Measurements from ENCODE around the gene LBHD2.

LBHD2 gene

DNA sequence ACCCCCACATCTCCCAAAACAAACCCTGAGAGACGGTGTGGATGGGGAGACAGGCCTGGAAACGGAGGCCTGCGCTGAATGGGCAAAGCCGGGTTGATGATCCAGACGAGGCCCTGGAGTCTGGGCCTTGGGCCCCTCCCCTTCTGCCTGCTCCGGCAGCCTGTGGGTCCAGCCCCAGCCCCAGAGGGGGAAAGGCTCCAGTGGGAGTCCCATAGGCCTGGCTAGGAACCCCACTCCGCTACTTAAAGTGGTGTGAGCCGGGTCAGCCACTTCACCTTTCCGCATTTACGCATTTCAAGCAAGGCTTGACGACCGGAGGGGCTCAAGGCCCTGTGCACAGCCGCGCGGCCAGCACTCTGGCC, 38.6 kb downstream of the LBHD2 start:
- DNase-seq = no peak

DNA sequence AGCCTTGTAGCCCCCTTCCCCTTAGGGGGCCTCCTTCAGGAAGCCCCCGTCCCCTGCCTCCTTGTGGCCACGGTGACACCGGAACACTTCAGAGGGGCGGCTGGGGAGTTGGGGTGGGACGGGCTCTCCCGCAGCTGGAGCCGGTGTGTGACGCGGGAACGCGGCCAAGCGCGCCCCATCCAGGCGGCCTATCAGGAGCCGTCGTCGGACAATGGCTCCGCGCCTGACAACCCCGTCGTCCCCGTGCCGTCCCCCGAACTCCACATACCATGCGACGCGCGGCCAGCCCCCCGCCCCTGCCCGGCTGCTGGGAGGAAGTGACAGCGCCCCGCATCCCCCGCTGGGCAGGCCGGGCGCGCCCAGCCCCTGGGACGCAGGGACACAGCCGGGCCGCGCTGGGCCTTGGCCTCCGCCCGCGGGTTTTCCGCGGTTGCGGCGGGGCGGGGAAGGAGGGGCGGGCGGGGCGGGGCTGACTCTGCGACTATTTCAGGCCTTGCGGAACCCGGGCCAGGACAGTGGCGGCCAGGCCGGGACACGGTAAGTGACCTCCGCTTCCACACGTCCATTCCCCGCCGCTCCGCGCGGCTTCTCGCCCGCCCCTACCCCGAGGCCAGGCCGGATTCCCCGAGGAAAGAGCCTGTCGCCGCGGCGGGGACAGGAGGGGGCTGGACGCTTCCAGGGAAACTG, 39.1 kb downstream of the LBHD2 start, which contains the start of gene TNFAIP2:
TSS of gene TNFAIP2 (plus strand) at position 515 of the 687 bp plus-strand sequence. CDS start 2,997 bp downstream, outside the sequence.
- DNase-seq = peak; percentile 53

DNA sequence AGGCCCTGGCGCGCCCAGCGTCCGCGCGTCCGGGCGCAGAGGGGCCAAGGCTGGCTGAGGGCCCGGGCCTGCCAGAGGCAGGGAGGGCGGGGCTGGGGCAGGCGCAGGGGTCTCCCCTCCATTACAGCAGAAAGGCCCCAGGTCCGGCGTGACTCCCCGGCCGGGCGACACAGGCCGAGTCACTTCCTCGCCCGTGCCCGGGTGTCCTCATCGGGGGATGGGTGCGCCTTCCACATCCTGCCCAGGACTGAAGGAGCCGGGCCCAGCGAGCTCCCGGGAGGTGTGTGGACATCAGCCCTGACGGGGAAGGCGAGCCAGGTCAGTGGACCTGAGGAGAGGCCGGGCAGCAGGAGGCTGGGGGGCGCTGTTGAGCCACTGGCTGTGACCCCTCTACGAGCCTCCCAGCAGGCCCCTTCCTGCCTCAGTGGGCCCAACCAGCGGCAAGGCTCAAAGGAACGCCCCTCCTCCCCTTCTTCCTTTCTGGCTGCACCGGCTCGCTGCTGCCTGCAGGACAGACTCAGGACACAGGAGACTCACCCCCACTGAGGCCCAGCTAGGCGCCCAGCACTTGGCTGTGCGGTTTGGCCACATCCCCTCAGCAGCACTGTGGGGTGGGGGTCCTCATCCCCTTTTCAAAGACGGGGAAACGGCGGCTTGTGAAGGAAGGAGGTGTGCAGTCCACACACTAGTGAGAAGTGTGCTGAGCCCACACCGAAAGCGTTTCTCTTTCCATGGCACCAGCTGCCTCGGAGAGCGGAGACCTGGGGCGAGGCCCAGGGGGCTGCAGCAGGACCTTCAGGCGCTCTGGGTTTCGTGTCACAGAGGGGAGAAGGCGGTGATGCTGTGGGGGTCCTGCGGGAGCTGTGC, 39.9 kb downstream of the LBHD2 start:
- DNase-seq = peak; percentile 57

DNA sequence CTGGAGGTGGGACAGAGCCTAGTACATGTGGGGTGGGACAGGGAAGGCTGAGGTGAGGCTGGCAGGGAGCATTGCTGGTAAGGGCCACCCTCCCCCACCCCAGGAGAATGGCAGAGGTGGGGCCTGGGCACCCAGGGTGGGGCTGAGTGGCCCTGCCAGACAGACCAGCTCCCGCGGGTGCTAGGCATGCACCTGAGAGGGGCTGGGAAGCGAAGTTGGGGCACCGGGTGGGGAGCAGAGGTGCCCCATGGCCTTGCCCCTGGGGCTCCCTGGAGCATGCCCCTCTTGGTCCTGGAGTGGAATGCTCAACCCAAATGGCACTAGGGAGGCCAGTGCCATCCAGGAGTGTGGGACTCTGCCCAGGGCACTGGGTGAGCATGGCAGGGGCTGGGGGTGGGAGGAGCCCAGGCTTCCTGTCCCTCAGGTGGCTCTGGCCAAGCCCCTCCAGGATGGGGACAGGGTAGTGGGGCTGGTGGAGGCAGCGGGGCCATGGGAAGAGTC, 40.5 kb downstream of the LBHD2 start:
- DNase-seq = no peak

DNA sequence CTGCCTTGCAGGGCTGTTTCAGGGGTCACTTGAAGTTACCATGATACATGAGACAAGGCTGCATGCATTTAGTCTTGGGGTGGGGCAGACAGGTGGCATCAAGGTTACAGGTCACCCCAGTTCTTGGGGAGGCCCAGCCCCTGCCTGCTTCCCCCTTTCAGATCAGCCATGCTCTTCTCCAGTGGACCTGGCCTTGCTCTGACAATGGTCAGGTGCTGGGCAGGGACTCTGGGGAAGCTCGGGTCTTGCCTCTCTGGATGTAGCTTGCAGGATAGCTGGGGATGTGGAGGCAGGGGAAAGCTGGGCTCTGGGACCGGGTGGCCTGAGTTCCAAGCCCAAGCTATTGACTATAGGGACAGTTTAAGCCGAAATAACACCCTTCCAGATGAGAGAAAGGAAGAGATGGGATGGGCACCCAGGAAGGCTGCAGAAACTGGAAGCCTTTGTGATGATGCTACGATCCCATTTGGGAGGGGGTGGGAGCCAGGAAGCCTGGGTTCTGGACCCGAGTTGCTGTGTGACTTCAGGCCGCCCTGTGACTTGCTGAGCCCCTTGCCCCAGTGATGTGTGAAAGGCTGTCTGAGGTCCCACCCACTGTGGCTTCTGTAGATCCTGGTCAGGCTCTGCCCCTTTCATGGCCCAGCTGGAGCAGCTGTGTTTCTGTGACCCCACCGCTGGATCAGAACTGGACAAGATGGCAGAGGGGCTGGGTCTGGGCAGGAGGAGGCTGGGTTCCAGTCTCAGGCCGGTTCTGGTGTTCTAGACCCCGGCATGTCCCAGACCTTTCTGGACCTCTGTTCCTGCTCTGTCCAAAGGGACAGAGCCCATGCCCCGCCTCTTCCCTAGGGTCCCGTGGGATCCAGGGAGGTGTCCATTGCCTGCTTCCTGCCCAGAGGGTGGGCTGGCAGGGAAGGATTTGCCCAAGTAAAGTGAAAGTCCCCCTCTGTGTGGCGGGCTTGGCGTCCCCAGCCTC, 41.4 kb downstream of the LBHD2 start:
- DNase-seq = no peak

DNA sequence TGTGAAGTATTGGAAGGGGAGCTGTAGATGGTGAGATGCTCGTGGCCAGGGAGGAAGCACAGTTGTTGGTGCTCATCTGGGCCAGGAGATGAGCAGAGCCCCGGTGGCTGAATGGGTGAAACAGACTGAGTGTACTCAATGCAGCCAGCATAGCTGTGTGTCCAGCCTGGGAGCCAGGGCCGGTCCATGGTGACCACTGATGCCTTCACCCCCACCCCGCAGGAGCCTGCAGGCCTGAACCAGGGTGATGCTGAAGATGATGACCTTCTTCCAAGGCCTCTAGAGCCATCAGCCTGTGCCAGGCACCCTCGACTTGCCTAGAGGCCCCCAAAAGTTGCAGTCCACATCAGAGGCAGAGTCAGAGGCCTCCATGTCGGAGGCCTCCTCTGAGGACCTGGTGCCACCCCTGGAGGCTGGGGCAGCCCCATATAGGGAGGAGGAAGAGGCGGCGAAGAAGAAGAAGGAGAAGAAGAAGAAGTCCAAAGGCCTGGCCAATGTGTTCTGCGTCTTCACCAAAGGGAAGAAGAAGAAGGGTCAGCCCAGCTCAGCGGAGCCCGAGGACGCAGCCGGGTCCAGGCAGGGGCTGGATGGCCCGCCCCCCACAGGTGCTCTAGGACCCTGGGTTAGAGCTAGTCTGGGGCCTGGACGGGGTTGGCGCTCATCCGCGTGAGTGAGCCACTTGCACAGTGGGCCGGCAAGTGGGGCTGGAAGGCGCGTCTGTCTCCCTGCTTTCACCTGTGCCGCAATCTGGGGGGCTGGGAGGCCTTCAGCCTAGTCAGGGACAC, 42.3 kb downstream of the LBHD2 start:
- no peak for DNase-seq

DNA sequence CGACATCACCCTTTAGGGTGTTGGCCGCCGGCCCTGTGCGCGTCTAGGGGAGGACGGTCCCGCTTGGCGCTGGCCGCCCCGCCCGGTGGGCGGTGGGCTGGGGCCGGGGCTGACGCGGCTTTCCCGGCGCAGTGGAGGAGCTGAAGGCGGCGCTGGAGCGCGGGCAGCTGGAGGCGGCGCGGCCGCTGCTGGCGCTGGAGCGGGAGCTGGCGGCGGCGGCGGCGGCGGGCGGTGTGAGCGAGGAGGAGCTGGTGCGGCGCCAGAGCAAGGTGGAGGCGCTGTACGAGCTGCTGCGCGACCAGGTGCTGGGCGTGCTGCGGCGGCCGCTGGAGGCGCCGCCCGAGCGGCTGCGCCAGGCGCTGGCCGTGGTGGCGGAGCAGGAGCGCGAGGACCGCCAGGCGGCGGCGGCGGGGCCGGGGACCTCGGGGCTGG, 42.9 kb downstream of the LBHD2 start:
- no peak for DNase-seq

DNA sequence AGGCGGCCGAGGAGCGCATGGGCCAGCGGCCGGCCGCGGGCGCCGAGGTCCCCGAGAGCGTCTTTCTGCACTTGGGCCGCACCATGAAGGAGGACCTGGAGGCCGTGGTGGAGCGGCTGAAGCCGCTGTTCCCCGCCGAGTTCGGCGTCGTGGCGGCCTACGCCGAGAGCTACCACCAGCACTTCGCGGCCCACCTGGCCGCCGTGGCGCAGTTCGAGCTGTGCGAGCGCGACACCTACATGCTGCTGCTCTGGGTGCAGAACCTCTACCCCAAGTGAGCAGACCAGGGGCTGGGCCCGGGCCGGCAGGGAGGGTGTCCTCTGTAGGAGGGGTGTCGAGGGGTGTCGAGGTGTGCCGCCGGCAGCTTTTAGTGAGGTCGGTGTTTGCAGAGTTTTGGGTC, 43.3 kb downstream of the LBHD2 start:
- no peak for DNase-seq

DNA sequence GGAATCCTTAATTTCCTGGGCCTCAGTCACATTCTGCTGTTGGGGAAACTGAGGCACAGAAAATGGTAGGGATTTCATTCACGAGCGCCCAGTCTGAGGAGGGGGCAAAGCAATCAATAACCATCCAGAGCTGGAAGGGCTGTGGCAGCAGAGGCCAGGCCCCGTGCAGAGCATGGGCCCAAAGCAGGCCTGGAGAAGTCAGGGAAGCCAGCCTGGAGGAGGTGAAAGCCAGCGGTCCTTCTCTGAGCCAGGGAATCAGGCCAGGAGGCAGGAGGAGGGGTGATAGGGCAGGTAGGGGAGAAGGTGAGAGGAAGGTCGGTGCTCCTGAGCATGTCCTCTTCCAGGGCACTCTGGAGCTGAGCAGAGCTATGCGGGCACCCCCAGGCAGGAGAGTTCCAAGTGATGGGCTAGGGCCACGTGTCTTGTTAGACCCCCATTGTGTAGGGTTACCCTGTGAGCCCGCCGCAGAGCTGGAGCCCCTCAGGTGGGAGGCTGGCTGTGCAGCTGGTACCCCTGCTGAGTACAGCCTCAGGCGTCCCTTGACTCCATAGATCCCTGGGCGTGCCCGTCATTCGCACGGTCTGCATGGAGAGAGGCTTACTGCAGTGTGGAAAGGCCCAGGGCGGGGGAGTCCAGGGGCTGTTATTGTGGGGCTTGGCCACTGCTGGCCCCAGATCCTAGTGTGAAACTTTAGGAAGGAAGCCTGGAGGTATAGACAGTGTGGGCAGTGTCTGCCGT, 44.0 kb downstream of the LBHD2 start:
- no peak for DNase-seq

DNA sequence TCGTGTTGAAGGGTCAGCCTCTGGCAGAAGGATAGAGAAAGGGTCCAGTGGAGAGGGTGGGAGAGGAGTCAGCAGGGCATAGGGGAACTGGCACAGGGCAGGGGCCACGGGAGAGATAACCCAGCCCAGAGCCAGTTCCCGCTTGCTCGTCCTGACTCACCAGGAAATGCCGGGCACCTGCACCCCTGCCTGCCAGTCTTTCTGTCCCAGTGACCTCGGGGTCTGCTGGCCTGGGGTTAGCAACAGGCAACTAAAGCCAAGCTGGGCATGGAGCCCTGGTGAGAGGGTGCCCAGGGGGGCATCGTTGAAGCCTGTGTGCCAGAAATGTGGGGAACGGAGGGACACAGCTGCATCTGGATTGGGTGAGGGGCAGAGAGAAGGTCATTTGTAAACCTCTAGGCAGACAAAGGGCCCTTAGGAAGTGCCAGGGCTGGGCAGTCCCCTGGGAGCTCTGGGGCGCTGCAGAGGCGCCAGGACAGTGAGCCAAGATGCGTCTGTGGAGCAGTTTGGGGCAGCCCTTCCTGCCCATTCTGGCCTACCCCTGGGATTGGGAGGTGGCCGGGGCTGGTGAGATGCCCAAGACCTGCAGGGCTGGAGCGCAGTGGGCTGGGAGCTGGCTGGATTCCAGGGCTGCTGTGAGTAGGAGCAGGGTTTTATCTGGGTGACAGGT, 44.8 kb downstream of the LBHD2 start:
- no peak for DNase-seq

DNA sequence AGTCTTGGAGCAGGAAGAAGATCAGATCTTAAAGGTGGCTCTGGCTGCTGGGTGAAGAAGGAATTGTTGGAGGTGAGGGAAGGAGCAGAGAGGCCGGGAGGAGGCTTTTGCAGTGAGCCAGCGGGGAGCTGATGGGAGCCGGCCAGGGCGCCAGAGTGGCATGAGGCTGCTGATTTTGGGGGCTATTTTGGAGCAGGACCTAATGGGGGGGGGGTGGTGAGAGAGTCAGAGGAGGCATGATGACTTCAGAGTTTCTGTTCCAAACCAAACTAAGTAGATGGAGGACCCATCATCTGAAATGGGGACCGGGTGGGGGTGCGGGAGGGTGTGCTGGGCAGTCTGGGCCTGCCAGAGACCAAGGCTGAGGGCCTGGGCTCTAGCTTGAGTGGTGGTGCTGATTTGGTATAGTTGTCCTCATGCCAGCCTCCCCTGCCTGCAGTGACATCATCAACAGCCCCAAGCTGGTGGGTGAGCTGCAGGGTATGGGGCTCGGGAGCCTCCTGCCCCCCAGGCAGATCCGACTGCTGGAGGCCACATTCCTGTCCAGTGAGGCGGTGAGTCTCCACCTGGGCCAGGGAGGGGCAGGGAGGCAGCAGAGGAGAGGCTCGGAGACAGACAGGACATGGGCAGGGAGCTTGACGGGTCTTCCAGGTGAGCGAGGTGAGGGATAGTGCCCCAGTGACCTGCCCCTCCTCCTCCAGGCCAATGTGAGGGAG, 45.4 kb downstream of the LBHD2 start:
- DNase-seq = peak; percentile 62

DNA sequence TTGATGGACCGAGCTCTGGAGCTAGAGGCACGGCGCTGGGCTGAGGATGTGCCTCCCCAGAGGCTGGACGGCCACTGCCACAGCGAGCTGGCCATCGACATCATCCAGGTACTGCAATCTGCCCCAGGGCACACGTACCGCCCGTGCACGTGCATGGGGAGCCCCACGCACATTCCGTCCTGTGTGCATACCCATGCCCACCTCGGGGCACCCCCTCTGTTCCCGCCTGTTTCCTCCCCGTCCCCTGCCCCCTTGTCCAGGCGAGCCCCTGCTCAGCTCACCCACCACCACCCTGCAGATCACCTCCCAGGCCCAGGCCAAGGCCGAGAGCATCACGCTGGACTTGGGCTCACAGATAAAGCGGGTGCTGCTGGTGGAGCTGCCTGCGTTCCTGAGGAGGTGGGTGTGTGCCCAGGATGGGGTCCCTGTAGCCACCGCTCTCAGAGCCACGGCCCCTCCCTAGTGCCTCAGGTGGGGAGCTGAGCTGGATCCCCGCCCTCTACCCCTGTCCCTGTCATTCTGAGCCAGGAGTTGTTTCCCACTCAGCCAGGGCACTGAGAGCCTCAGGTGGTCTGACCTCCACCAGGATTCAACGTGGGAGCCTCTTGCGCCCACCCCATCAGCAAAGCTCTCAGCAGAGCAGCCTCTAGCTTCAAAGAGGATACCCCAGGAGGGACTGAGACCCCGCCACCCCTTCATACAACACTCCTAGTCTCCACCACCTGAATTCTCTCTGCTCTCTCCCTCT, 46.2 kb downstream of the LBHD2 start:
- no peak for DNase-seq

DNA sequence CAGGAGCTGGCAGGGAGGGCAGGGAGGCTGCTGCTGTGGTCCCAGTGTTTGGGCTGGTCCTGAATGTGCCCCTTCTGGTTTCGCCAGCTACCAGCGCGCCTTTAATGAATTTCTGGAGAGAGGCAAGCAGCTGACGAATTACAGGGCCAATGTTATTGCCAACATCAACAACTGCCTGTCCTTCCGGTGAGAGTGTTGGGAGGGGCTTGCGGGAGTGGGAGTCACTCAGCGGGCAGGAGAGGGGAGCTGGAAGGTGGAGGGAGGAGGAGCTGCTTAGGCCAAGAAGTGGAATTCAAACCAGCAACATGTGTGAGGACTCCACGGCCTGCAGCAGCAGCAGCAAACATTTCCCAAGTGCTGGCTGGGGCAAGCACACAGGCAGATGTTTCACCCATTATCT, 47.0 kb downstream of the LBHD2 start:
- peak; percentile 83 for DNase-seq

DNA sequence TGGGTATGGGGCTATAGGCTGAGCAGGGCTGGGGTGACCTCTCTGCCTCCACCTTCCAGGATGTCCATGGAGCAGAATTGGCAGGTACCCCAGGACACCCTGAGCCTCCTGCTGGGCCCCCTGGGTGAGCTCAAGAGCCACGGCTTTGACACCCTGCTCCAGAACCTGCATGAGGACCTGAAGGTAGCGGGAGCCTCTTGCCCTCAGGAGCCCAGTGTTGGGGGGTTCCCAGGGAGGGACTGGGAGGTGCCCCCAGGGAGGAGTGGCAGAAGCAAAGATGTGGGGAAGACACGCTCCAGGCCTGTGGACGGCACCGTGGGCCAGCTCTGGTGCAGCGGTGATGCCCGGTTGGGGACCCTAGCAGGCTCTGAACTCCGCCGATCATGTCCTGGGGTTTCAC, 47.6 kb downstream of the LBHD2 start:
- no peak for DNase-seq

DNA sequence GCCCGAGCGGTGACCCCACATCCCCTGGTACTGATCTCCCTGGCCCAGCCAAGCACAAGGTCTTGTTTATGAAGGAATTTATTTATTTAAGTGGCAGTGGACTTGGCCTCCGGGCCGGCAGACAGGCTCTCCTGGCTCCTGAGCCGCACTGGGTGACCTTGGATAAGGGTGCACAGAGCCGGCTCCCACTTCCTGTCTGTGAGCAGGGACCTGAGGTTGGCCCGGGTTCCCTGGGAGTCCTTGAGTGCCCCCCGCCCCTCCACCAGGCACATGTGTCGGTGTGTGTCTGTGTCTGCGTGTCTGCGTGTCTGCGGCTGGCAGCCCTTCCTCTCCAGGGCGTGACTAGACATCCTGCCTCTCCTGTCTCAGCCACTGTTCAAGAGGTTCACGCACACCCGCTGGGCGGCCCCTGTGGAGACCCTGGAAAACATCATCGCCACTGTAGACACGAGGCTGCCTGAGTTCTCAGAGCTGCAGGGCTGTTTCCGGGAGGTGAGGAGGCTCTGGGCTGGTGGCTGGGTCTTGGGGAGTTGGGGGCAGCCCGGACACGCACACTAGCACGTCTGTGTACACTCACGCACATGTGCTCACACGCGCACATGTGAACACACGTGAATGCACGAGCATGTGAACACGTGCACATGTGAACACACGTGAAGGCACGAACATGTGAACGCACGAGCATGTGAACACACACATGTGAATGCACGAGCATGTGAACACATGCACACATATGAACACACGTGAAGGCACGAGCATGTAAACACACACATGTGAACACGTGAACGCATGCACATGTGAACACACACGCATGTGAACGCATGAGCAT, 48.6 kb downstream of the LBHD2 start:
- DNase-seq = no peak

DNA sequence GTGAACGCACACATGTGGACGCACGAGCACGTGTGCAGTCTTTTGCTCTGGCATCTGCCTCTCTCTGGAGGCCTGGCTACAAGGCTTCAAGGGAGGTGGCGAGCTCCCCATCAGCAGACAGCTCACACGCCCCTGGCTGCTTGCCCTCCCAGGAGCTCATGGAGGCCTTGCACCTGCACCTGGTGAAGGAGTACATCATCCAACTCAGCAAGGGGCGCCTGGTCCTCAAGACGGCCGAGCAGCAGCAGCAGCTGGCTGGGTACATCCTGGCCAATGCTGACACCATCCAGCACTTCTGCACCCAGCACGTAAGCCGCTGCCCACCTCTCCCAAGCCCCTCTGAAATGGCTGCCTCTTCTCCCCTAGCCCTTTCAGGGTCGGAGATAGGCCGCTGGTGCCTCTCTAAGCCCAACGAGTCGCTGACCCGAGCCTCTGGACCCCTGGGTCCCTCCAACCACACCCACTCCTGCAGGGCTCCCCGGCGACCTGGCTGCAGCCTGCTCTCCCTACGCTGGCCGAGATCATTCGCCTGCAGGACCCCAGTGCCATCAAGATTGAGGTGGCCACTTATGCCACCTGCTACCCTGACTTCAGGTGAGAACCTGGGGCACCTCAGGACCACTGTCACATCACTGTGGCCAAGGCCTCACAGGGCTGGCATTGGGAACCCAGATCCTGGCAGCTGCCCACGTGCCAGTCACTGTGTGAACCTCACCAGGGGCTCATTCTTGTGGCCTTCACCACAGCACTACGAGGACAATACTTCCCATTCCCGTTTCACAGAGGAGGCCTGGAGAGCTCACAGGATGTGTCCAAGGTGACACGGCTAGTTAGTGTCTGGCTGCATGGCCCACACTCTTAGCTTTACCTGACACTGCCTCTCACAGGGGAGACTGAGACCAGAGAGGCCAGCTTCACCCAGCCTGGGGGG, 49.5 kb downstream of the LBHD2 start:
- no peak for DNase-seq

DNA sequence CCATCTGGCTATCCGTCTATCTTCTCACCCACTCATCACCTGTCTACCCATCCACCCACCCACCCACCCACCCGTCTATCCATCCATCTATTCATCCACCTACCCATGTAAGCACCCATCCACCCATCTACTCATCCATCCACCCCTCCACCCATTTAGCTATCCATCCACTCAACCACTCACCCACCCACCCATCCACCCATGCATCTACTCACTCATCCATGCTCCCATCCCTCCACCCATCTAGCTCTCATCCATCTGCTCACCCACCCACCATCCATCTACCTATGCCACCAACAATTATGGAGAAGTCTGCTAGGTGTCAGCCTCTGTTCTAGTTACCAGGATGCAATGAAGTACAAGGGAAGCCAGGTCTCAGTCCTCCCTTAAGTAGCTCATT, 50.4 kb downstream of the LBHD2 start:
- no peak for DNase-seq

Measured in EL (cell line).